WTC11 (cell line): ENCODE results near the gene TCF7. TPM values are rescaled to one million over a fixed set of nuclear protein-coding genes. Genes with fewer than 3 reads are reported as not detected.

Source experiments
- ATAC-seq: fragments of 200-7000 bp; cut with Tn5 transposase; 2 replicates; pipeline ENCODE4 v1.10.0; 2021; ENCODE audit warnings: mild to moderate bottlenecking, moderate library complexity
- CTCF ChIA-PET: fragments of 300-600 bp; sonication (Branson Sonifier 250); formaldehyde crosslinking; loops from one replicate; lab custom pipeline; 2021; ENCODE audit warnings: antibody characterized with exemption; lab: Charles Lee
- POLR2A ChIA-PET: fragments of 350-600 bp; sonication (Branson Sonifier 250); formaldehyde crosslinking; loops from one replicate; lab custom pipeline; 2021; ENCODE audit warnings: antibody characterized with exemption; lab: Charles Lee
- DNase-seq: peaks from one replicate; pipeline ENCODE4 v3.0.0; 2021; ENCODE audit warnings: low spot score
- H3K27ac Mint-ChIP-seq: 2 replicates; pipeline ENCODE4 v1.8.0; 2021; ENCODE audit warnings: mixed read lengths
- H3K27me3 Mint-ChIP-seq: 2 replicates; pipeline ENCODE4 v1.8.0; 2021; ENCODE audit warnings: low read depth, mild to moderate bottlenecking, moderate library complexity, mixed read lengths
- H3K36me3 Mint-ChIP-seq: 2 replicates; pipeline ENCODE4 v1.8.0; 2021; ENCODE audit warnings: mixed read lengths
- H3K4me1 Mint-ChIP-seq: 2 replicates; pipeline ENCODE4 v1.8.0; 2022; ENCODE audit warnings: mixed read lengths
- H3K4me3 Mint-ChIP-seq: 2 replicates; pipeline ENCODE4 v1.8.0; 2021; ENCODE audit warnings: mild to moderate bottlenecking, moderate library complexity, mixed read lengths
- H3K9me3 Mint-ChIP-seq: 2 replicates; pipeline ENCODE4 v1.8.0; 2021; ENCODE audit warnings: mixed read lengths
- ATF1 ChIP-seq: sonication (generic); formaldehyde crosslinking; IDR thresholded peaks from 2 replicates; pipeline ENCODE4 v1.8.1; 2023; ENCODE audit warnings: mild to moderate bottlenecking, moderate library complexity, missing genetic modification reagents
- ATF2 ChIP-seq: sonication (generic); formaldehyde crosslinking; IDR thresholded peaks from 2 replicates; pipeline ENCODE4 v1.8.1; 2022; ENCODE audit warnings: low read depth, missing genetic modification reagents, borderline replicate concordance
- CBFB ChIP-seq: sonication (generic); formaldehyde crosslinking; IDR thresholded peaks from 2 replicates; pipeline ENCODE4 v1.8.1; 2022; ENCODE audit warnings: mild to moderate bottlenecking, low read depth, missing genetic modification reagents
- CTCF ChIP-seq: fragments of 200-600 bp; IDR thresholded peaks from 2 replicates; pipeline ENCODE4 v1.8.0; 2022; ENCODE audit warnings: antibody characterized with exemption
- GABPB1 ChIP-seq: sonication (generic); formaldehyde crosslinking; IDR thresholded peaks from 2 replicates; pipeline ENCODE4 v1.8.1; 2023; ENCODE audit warnings: mild to moderate bottlenecking, missing genetic modification reagents
- GTF2I ChIP-seq: fragments of 250-450 bp; sonication (Bioruptor Pico); conservative IDR thresholded peaks from 2 replicates; pipeline ENCODE4 v1.4.0; 2021; ENCODE audit warnings: mild to moderate bottlenecking
- MAX ChIP-seq: sonication (generic); formaldehyde crosslinking; IDR thresholded peaks from 2 replicates; pipeline ENCODE4 v1.8.0; 2022; ENCODE audit warnings: mild to moderate bottlenecking, missing genetic modification reagents
- NR3C1 ChIP-seq: sonication (generic); formaldehyde crosslinking; conservative IDR thresholded peaks from 2 replicates; pipeline ENCODE4 v1.8.1; 2023; ENCODE audit warnings: low read depth, mild to moderate bottlenecking, missing genetic modification reagents
- OVOL2 ChIP-seq: fragments of 250-450 bp; sonication (Bioruptor Pico); IDR thresholded peaks from 2 replicates; pipeline ENCODE4 v1.9.0; 2021; ENCODE audit warnings: mild to moderate bottlenecking, borderline replicate concordance
- SP1 ChIP-seq: sonication (generic); formaldehyde crosslinking; conservative IDR thresholded peaks from 2 replicates; pipeline ENCODE4 v1.8.1; 2022; ENCODE audit warnings: missing genetic modification reagents
- TCF7 ChIP-seq: sonication (generic); formaldehyde crosslinking; IDR thresholded peaks from 2 replicates; pipeline ENCODE4 v1.8.0; 2022; ENCODE audit warnings: mild to moderate bottlenecking, low read depth, missing genetic modification reagents, moderate library complexity
- TP53 ChIP-seq: sonication (generic); formaldehyde crosslinking; IDR thresholded peaks from 2 replicates; pipeline ENCODE4 v1.8.1; 2023; ENCODE audit warnings: mild to moderate bottlenecking, missing genetic modification reagents
- ZNF121 ChIP-seq: sonication (generic); formaldehyde crosslinking; IDR thresholded peaks from 2 replicates; pipeline ENCODE4 v1.8.0; 2023; ENCODE audit warnings: missing genetic modification reagents
- ZNF219 ChIP-seq: sonication (generic); formaldehyde crosslinking; IDR thresholded peaks from 2 replicates; pipeline ENCODE4 v1.8.0; 2023; ENCODE audit warnings: missing genetic modification reagents, mild to moderate bottlenecking, borderline replicate concordance
- ZNF263 ChIP-seq: sonication (generic); formaldehyde crosslinking; IDR thresholded peaks from 2 replicates; pipeline ENCODE4 v1.8.1; 2022; ENCODE audit warnings: low read depth, mild to moderate bottlenecking, moderate library complexity, missing genetic modification reagents
- ZNF281 ChIP-seq: sonication (generic); formaldehyde crosslinking; IDR thresholded peaks from 2 replicates; pipeline ENCODE4 v1.8.0; 2023; ENCODE audit warnings: mild to moderate bottlenecking, missing genetic modification reagents
- ZNF532 ChIP-seq: fragments of 250-450 bp; sonication (Bioruptor Pico); IDR thresholded peaks from 2 replicates; pipeline ENCODE4 v1.9.0; 2021; ENCODE audit warnings: mild to moderate bottlenecking, borderline replicate concordance
- total RNA-seq: library from RNA; stranded (reverse); gene quantifications from 3 replicates; pipeline ENCODE4 v1.2.3, GENCODE V29; 2021

The TCF7 gene
- total RNA-seq, 1 experiment from 2014 or later: 11.3 TPM

- H3K27ac Mint-ChIP-seq: no peak overlapping the region
- no peak for DNase-seq
- no peak for ATAC-seq
- H3K36me3 Mint-ChIP-seq: no peaks in the 10 kb centered on the region
- H3K4me1 Mint-ChIP-seq: peaks cover 6% of the 10 kb centered on the region
- CTCF ChIA-PET: interaction anchor here (0.9 to 3.7 kb wide), 4 partner anchors 12 to 58 kb away, joined by 3 to 19 read pairs (median 8); no protein-coding TSS in a partner anchor
- H3K4me3 Mint-ChIP-seq: no peak overlapping the region
- TF ChIP-seq CTCF (no peak), GABPB1 (CRISPR knock-in tag) (peak; percentile 92)
- TF ChIP-seq, all 79 proteins: peak for 1
- H3K27me3 Mint-ChIP-seq: no peaks in the 10 kb centered on the region
- POLR2A ChIA-PET: no interaction called here
- H3K9me3 Mint-ChIP-seq: no peaks in the 10 kb centered on the region
Measured at GRCh38 chr5:134084570-134084969, 29.9 kb upstream of the TCF7 start.

GRCh38 chr5:134085411-134085810, 29.1 kb upstream of the TCF7 start:
- Mint-ChIP-seq H3K27me3 (no peaks in the 10 kb centered on the region), H3K27ac (no peak overlapping the region), H3K4me3 (no peak overlapping the region), H3K9me3 (no peaks in the 10 kb centered on the region), H3K4me1 (peaks cover 6% of the 10 kb centered on the region), H3K36me3 (no peaks in the 10 kb centered on the region)
- peak; percentile 49; the same call in 1 of the 2 replicates for TF ChIP-seq ZNF121 (CRISPR knock-in tag)
- no peak for TF ChIP-seq GTF2I (CRISPR knock-in tag)
- no peak for TF ChIP-seq ATF1
- no peak for TF ChIP-seq OVOL2 (CRISPR knock-in tag)
- POLR2A ChIA-PET: no interaction called here
- ATAC-seq (no peak), DNase-seq (no peak)
- CTCF ChIA-PET: interaction anchor here (1.6 to 3.7 kb wide), 3 partner anchors 11 to 46 kb away, joined by 4 to 19 read pairs (median 13); no protein-coding TSS in a partner anchor

GRCh38 chr5:134086225-134086942, 28.1 kb upstream of the TCF7 start:
- H3K27me3 Mint-ChIP-seq: peaks cover 4% of the 10 kb centered on the region; the same call in 1 of the 2 replicates
- no peaks in the 10 kb centered on the region for H3K9me3 Mint-ChIP-seq
- ChIA-PET POLR2A (no interaction called here), CTCF (interaction anchor here (1.6 to 3.7 kb wide), 3 partner anchors 10 to 47 kb away, joined by 4 to 19 read pairs (median 13); no protein-coding TSS in a partner anchor)
- H3K36me3 Mint-ChIP-seq: no peaks in the 10 kb centered on the region
- H3K4me3 Mint-ChIP-seq: no peak overlapping the region
- peaks cover 6% of the 10 kb centered on the region for H3K4me1 Mint-ChIP-seq
- no peak for DNase-seq
- no peak for ATAC-seq
- no peak overlapping the region for H3K27ac Mint-ChIP-seq
- no peak for TF ChIP-seq CBFB (CRISPR knock-in tag)
- no peak for TF ChIP-seq ZNF532 (CRISPR knock-in tag)
- no peak for TF ChIP-seq MAX (CRISPR knock-in tag)
- no peak for TF ChIP-seq SP1
- TF ChIP-seq ATF2 (CRISPR knock-in tag): no peak
- TF ChIP-seq TP53: no peak
- no peak for TF ChIP-seq ZNF263 (CRISPR knock-in tag)
- no peak for TF ChIP-seq ZNF219 (CRISPR knock-in tag)
- no peak for TF ChIP-seq ZNF281
- TF ChIP-seq NR3C1: no peak
- no peak for TF ChIP-seq TCF7
